Neuronal stem cell (in vitro differentiated cells): ENCODE measurements around the gene PCGF3.

Experiments
- DNase-seq: peaks from one replicate; pipeline ENCODE4 v3.0.0-alpha.2; 2013; ENCODE audit warnings: low spot score
- H2AFZ ChIP-seq: one replicate; pipeline ENCODE4 v1.6.1; 2013; ENCODE audit warnings: mild to moderate bottlenecking, low read length, inconsistent platforms
- H2AK5ac ChIP-seq: 2 replicates; pipeline ENCODE4 v1.6.1; 2013; ENCODE audit warnings: low read depth, mild to moderate bottlenecking, inconsistent platforms, low read length, moderate library complexity, mixed read lengths
- H2BK120ac ChIP-seq: 2 replicates; pipeline ENCODE4 v1.6.1; 2013; ENCODE audit warnings: low read depth, mild to moderate bottlenecking, inconsistent platforms, low read length, moderate library complexity, mixed read lengths
- H2BK12ac ChIP-seq: one replicate; pipeline ENCODE4 v1.6.1; 2013; ENCODE audit warnings: low read length, inconsistent platforms
- H2BK15ac ChIP-seq: 2 replicates; pipeline ENCODE4 v1.6.1; 2013; ENCODE audit warnings: mild to moderate bottlenecking, low read length, inconsistent platforms, mixed read lengths
- H2BK5ac ChIP-seq: one replicate; pipeline ENCODE4 v1.6.1; 2013; ENCODE audit warnings: inconsistent platforms, mild to moderate bottlenecking, low read length, moderate library complexity
- H3K14ac ChIP-seq: one replicate; pipeline ENCODE4 v1.6.1; 2013; ENCODE audit warnings: low read length, inconsistent platforms
- H3K18ac ChIP-seq: 2 replicates; pipeline ENCODE4 v1.6.1; 2013; ENCODE audit warnings: low read length, inconsistent platforms
- H3K23ac ChIP-seq: 2 replicates; pipeline ENCODE4 v1.6.1; 2013; ENCODE audit warnings: low read depth, mild to moderate bottlenecking, mixed read lengths, low read length, inconsistent platforms; ENCODE audit not compliant: poor library complexity
- H3K27ac ChIP-seq: replicated peaks from 3 replicates; pipeline ENCODE4 v1.5.1; 2013; ENCODE audit warnings: low read length, inconsistent platforms
- H3K27me3 ChIP-seq, 3 experiments: 2 replicates each; pipeline ENCODE4 v1.6.1; 2013; ENCODE audit warnings: low read length in 3 of 3, mild to moderate bottlenecking in 2 of 3, inconsistent platforms in 1 of 3, low read depth in 1 of 3, mixed read lengths in 1 of 3, moderate library complexity in 1 of 3; ENCODE audit not compliant: control insufficient read depth in 3 of 3, insufficient read depth in 3 of 3
- H3K36me3 ChIP-seq, 2 donors: replicated peaks in 1 of 2; 2 replicates each; pipeline ENCODE4 v1.6.1; 2013; ENCODE audit warnings: low read length in 2 of 2; ENCODE audit not compliant: control insufficient read depth in 2 of 2, insufficient read depth in 2 of 2
- H3K4ac ChIP-seq: 2 replicates; pipeline ENCODE4 v1.6.1; 2013; ENCODE audit warnings: inconsistent platforms, mild to moderate bottlenecking, low read length, moderate library complexity
- H3K4me1 ChIP-seq, 2 donors: 1 replicate in 1 of 2; 2 replicates in 1 of 2; pipeline ENCODE4 v1.6.1; 2013; ENCODE audit warnings: low read length in 2 of 2, low read depth in 1 of 2; ENCODE audit not compliant: control insufficient read depth in 2 of 2, insufficient read depth in 1 of 2
- H3K4me2 ChIP-seq: one replicate; pipeline ENCODE4 v1.6.1; 2013; ENCODE audit warnings: mild to moderate bottlenecking, low read length, inconsistent platforms; ENCODE audit not compliant: insufficient read depth, poor library complexity, severe bottlenecking
- H3K4me3 ChIP-seq, 2 donors: 2 replicates each; pipeline ENCODE4 v1.5.1; 2013; ENCODE audit warnings: low read length in 2 of 2, mild to moderate bottlenecking in 2 of 2, inconsistent platforms in 1 of 2, moderate library complexity in 1 of 2
- H3K79me1 ChIP-seq: one replicate; pipeline ENCODE4 v1.6.1; 2013; ENCODE audit warnings: low read depth, mild to moderate bottlenecking, inconsistent platforms, low read length, moderate library complexity
- H3K9ac ChIP-seq: one replicate; pipeline ENCODE4 v1.6.1; 2013; ENCODE audit warnings: mild to moderate bottlenecking, low read depth, low read length, inconsistent platforms; ENCODE audit not compliant: poor library complexity
- H3K9me3 ChIP-seq, 2 donors: replicated peaks in 1 of 2; 2 replicates each; pipeline versions ENCODE3 to v1.6.1; 2013; ENCODE audit warnings: low read length in 2 of 2, mild to moderate bottlenecking in 2 of 2, inconsistent platforms in 1 of 2, low read depth in 1 of 2, mixed read lengths in 1 of 2, moderate library complexity in 1 of 2; ENCODE audit not compliant: control insufficient read depth in 2 of 2, insufficient read depth in 1 of 2
- H4K8ac ChIP-seq: one replicate; pipeline ENCODE4 v1.6.1; 2013; ENCODE audit warnings: low read depth, mild to moderate bottlenecking, inconsistent platforms, low read length, moderate library complexity
- H4K91ac ChIP-seq: one replicate; pipeline ENCODE4 v1.6.1; 2013; ENCODE audit warnings: low read length, low read depth, mild to moderate bottlenecking, inconsistent platforms; ENCODE audit not compliant: poor library complexity
- WGBS, 2 donors: extraction: QIAGEN DNeasy Blood & Tissue Kit; methylation state at CpG; one replicate each; pipeline ENCODE4 v1.1.7; 2013; ENCODE audit warnings: missing lambda C conversion rate in 2 of 2, mixed read lengths in 1 of 2; ENCODE audit not compliant: insufficient read length in 2 of 2, insufficient replicate concordance in 1 of 2; ENCODE audit errors: extremely low coverage in 2 of 2; 5-methylcytosine and 5-hydroxymethylcytosine counted together

Gene PCGF3

DNA sequence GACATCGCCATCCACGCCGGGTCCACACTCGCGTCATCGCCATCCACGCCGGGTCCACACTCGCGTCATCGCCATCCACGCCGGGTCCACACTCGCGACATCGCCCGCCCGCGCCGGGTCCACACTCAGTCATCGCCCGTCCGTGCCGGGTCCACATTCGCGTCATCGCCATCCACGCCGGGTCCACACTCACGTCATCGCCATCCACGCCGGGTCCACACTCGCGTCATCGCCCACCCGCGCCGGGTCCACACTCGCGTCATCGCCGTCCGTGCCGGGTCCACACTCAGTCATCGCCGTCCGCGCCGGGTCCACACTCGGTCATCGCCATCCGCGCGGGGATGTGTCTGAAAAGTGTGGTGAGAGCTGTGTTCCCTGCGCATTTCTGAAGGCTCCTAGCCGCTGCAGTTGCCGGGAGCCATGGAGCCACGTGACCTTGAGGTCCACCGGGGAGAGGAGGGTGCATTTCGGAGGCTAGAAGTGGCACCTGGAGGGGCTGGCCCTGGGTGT, 17.3 kb downstream of the PCGF3 start:
- Histone ChIP-seq H3K9ac (peak overlapping the region; percentile 21), H3K14ac (peak overlapping the region; percentile 56), H3K27me3 (no peaks in the 10 kb centered on the region), H2AK5ac (no peak overlapping the region), H3K79me1 (peaks cover 56% of the 10 kb centered on the region), H3K9me3 (peaks cover 5 to 6% of the 10 kb centered on the region in 2 donors), H4K91ac (no peak overlapping the region), H3K27ac (no peak overlapping the region), H3K18ac (no peak overlapping the region), H2BK5ac (no peak overlapping the region), H3K23ac (peak overlapping the region; percentile 43), H2BK15ac (no peak overlapping the region), H4K8ac (no peak overlapping the region), H3K4me3 (no peak overlapping the region), H2AFZ (no peak overlapping the region), H3K4me2 (no peak overlapping the region), H3K36me3 (peaks cover 13 to 58% of the 10 kb centered on the region in 2 donors), H3K4me1 (peaks cover 0 to 1% of the 10 kb centered on the region in 2 donors), H2BK12ac (peak overlapping the region; percentile 22), H3K4ac (no peak overlapping the region), H2BK120ac (no peak overlapping the region)
- no CpG with 5 or more reads among the region's 61 CpGs for WGBS, 2 donors
- DNase-seq: no peak

DNA sequence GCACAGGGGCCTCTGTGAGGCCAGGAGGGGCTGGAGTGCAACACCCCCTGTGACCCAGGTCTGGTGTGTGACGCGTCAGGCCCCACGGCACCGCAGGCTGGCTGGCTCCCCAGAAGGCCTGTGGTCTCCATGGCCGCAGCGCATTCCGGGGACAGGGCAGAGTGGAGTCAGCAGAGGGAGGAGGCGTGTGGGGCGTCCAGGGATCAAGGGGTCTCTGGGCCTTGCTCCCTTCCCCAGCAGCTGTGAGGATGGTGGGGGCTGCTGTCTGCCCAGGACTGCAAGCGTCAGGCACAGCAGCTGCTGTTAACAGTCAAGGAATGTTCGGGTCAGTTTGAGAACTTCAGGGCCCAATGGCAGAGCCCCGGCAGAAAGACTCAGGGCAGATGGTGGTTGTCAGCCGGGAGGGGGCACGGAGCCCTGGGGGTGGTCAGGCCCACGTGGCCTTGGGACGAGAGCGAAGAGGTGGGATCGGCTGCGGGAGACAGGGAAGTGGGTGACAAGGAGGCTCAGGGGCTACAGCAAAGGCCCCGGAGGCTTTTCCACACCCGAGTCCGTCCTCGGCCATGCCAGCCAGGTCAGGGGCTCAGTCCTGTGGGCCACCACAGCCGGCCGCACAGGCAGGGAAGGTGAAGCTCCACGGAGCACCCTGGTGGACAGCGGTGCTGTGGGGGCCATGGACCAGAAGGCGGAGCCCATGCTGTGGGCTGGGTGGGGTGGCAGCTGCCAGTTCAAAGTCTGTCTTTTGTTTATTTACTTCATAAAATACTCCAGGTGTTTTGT, 18.3 kb downstream of the PCGF3 start:
- peaks cover 13 to 64% of the 10 kb centered on the region in 2 donors for H3K36me3 ChIP-seq
- no CpG with 5 or more reads among the region's 28 CpGs for whole genome bisulfite sequencing, 2 donors
- H3K27me3 ChIP-seq: no peaks in the 10 kb centered on the region
- peak overlapping the region; percentile 21 for H2AK5ac ChIP-seq
- peak overlapping the region; percentile 63 for H3K14ac ChIP-seq
- H3K18ac ChIP-seq: peak overlapping the region; percentile 57
- no peak overlapping the region for H3K27ac ChIP-seq
- no peak overlapping the region for H2BK5ac ChIP-seq
- H4K91ac ChIP-seq: no peak overlapping the region
- H2AFZ ChIP-seq: no peak overlapping the region
- H3K9ac ChIP-seq: peak overlapping the region; percentile 70
- H4K8ac ChIP-seq: no peak overlapping the region
- H2BK120ac ChIP-seq: no peak overlapping the region
- H2BK12ac ChIP-seq: no peak overlapping the region
- no peak overlapping the region for H2BK15ac ChIP-seq
- peaks cover 5 to 6% of the 10 kb centered on the region in 2 donors for H3K9me3 ChIP-seq
- H3K23ac ChIP-seq: peak overlapping the region; percentile 73
- peak overlapping the region; percentile 53 for H3K4ac ChIP-seq
- peaks cover 0 to 1% of the 10 kb centered on the region in 2 donors for H3K4me1 ChIP-seq
- no peak overlapping the region for H3K4me2 ChIP-seq
- no peak overlapping the region for H3K4me3 ChIP-seq
- no peak for DNase-seq
- peaks cover 48% of the 10 kb centered on the region for H3K79me1 ChIP-seq

DNA sequence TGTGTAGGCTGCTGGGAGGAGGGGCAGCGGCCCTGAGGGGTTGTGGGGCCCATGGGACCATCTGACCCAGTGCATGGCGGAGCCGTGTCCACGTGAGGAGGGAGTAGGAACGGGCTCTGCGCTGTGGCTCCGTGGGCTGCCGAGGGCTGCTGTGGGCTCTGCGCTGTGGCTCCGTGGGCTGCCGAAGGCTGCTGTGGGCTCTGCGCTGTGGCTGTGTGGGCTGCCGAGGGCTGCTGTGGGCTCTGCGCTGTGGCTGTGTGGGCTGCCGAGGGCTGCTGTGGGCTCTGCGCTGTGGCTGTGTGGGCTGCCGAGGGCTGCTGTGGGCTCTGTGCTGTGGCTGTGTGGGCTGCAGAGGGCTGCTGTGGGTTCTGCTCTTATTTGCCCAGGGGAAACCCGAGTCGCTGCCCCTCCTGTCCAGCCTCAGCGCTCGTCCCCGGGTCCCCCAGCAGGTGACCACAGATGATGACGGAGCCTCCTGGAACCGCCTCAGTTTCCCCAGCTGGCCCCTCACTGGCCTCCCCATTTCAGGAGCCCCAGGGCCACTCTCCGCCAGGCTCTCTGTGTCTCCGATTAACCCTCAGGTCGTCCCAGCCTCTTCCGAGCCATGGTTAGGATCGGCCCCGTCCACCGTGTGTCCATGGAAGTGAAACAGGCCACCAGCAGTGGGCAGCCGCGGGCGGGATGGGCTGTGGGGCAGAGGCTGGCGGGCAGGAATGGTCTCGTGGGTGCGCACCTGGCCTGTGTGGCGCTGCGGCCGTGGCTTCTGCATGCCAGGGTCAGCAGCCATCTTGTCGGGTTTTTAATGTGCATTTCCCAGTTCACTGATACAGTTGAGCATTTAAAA, 20.0 kb downstream of the PCGF3 start:
- H3K23ac ChIP-seq: no peak overlapping the region
- H2BK120ac ChIP-seq: no peak overlapping the region
- H3K9me3 ChIP-seq: peaks cover 5% of the 10 kb centered on the region in 2 donors
- H3K79me1 ChIP-seq: peaks cover 44% of the 10 kb centered on the region
- peak overlapping the region; percentile 70 for H3K9ac ChIP-seq
- no peak overlapping the region for H2BK5ac ChIP-seq
- H4K91ac ChIP-seq: no peak overlapping the region
- H3K27ac ChIP-seq: no peak overlapping the region
- peaks cover 14 to 66% of the 10 kb centered on the region in 2 donors for H3K36me3 ChIP-seq
- peak overlapping the region; percentile 46 for H2AK5ac ChIP-seq
- H3K18ac ChIP-seq: no peak overlapping the region
- H2AFZ ChIP-seq: no peak overlapping the region
- no peaks in the 10 kb centered on the region for H3K27me3 ChIP-seq
- H4K8ac ChIP-seq: no peak overlapping the region
- no peak overlapping the region for H3K4me3 ChIP-seq
- no peak overlapping the region for H3K14ac ChIP-seq
- no peak overlapping the region for H2BK15ac ChIP-seq
- no peak overlapping the region for H3K4me2 ChIP-seq
- no peak overlapping the region for H2BK12ac ChIP-seq
- DNase-seq: no peak
- no CpG with 5 or more reads among the region's 41 CpGs for WGBS, 2 donors
- peaks cover 0 to 1% of the 10 kb centered on the region in 2 donors for H3K4me1 ChIP-seq
- H3K4ac ChIP-seq: no peak overlapping the region
